Measurements from ENCODE around the gene B2M. TPM values are rescaled to one million over a fixed set of nuclear protein-coding genes. Genes with fewer than 3 reads are reported as not detected.

Gene B2M
- total and polyA plus RNA-seq, 10 of the 15 experiments (the other 5 are each of a cell fraction or from before 2014, with no cell fraction given): 2,901 to 22,794 (median 8,374) TPM

DNA sequence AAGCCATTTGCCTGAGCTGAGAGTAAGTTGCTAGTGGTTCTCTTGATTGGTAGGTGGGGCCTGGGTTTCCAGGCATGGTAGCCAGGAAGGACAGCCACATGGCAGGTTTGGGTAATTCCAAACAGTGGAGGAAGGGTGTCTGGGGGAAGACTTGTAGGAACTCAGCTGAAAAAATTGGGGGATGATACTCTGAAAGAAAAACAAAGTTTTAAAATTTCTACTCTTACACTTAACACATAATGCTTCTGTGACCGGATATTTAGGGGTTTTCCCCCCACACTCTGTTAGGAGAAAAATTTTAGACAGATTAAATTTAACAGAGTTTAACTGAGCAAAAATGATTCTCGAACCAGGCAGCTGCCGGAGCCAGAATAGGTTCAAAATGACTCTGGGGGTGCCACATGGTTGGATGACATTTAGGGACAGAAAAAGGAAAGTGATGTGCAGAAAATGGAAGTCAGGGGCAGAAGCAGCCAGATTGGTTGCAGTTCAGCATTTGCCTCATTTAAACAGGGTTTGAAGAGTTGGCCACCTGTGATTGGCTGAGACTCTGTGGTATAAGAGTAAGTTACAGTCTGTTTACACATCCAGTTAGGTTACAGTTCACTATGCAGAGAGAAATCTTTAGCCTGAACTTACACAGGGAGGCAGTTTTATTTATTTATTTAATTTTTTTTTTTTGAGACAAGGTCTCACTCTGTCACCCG, 8.1 kb downstream of the B2M start (continued):
- TF ChIP-seq, protein P1, sequence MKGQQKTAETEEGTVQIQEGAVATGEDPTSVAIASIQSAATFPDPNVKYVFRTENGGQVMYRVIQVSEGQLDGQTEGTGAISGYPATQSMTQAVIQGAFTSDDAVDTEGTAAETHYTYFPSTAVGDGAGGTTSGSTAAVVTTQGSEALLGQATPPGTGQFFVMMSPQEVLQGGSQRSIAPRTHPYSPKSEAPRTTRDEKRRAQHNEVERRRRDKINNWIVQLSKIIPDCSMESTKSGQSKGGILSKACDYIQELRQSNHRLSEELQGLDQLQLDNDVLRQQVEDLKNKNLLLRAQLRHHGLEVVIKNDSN (IDR thresholded peaks at IDR 0.05; ENCODE audit: borderline replicate concordance, extremely low read length, insufficient read depth, low read depth, low read length): no peak
- TF ChIP-seq, protein P2, sequence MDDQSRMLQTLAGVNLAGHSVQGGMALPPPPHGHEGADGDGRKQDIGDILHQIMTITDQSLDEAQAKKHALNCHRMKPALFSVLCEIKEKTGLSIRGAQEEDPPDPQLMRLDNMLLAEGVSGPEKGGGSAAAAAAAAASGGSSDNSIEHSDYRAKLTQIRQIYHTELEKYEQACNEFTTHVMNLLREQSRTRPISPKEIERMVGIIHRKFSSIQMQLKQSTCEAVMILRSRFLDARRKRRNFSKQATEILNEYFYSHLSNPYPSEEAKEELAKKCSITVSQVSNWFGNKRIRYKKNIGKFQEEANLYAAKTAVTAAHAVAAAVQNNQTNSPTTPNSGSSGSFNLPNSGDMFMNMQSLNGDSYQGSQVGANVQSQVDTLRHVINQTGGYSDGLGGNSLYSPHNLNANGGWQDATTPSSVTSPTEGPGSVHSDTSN (IDR thresholded peaks at IDR 0.05; ENCODE audit: insufficient replicate concordance, low read depth, low read length): peak; percentile 13
- TF ChIP-seq ZNF24 (IDR thresholded peaks at IDR 0.05): peak; percentile 91
- peak; percentile 84 for TF ChIP-seq FOXM1 (IDR thresholded peaks at IDR 0.05; ENCODE audit: low read depth, low read length)
- TF ChIP-seq EED (IDR thresholded peaks at IDR 0.05; ENCODE audit: low read depth): peak; percentile 63
- 0 out of 2 replicates have a peak, but pooled peaks have one; percentile 48 for TF ChIP-seq PAX5 (IDR thresholded peaks at IDR 0.05; ENCODE audit: borderline replicate concordance, low read depth, low read length)
- no peak for TF ChIP-seq ZZZ3 (IDR thresholded peaks at IDR 0.05; ENCODE audit: control insufficient read depth, insufficient read length, low read depth)
- TF ChIP-seq POU2F2 (IDR thresholded peaks at IDR 0.05; ENCODE audit: borderline replicate concordance, low read depth, low read length): peak; percentile 85
- TF ChIP-seq, protein P3, sequence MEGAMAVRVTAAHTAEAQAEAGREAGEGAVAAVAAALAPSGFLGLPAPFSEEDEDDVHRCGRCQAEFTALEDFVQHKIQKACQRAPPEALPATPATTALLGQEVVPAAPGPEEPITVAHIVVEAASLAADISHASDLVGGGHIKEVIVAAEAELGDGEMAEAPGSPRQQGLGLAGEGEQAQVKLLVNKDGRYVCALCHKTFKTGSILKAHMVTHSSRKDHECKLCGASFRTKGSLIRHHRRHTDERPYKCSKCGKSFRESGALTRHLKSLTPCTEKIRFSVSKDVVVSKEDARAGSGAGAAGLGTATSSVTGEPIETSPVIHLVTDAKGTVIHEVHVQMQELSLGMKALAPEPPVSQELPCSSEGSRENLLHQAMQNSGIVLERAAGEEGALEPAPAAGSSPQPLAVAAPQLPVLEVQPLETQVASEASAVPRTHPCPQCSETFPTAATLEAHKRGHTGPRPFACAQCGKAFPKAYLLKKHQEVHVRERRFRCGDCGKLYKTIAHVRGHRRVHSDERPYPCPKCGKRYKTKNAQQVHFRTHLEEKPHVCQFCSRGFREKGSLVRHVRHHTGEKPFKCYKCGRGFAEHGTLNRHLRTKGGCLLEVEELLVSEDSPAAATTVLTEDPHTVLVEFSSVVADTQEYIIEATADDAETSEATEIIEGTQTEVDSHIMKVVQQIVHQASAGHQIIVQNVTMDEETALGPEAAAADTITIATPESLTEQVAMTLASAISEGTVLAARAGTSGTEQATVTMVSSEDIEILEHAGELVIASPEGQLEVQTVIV (IDR thresholded peaks at IDR 0.05; ENCODE audit: borderline replicate concordance, partially characterized antibody): no peak
- TF ChIP-seq ZNF622 (IDR thresholded peaks at IDR 0.05): no peak
- no peak for TF ChIP-seq HCFC1 (IDR thresholded peaks at IDR 0.05; ENCODE audit: low read length)
- TF ChIP-seq NBN (IDR thresholded peaks at IDR 0.05): peak; percentile 61; the same call in 1 of the 2 replicates
- peak; percentile 96; the same call in 1 of the 2 replicates for TF ChIP-seq MTA3 (IDR thresholded peaks at IDR 0.05; ENCODE audit: borderline replicate concordance, low read length)
- TF ChIP-seq HDGF (IDR thresholded peaks at IDR 0.05): no peak
- TF ChIP-seq, protein P4, sequence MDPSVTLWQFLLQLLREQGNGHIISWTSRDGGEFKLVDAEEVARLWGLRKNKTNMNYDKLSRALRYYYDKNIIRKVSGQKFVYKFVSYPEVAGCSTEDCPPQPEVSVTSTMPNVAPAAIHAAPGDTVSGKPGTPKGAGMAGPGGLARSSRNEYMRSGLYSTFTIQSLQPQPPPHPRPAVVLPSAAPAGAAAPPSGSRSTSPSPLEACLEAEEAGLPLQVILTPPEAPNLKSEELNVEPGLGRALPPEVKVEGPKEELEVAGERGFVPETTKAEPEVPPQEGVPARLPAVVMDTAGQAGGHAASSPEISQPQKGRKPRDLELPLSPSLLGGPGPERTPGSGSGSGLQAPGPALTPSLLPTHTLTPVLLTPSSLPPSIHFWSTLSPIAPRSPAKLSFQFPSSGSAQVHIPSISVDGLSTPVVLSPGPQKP (IDR thresholded peaks at IDR 0.05; ENCODE audit: low read depth, low read length): no peak
- TF ChIP-seq, protein P5, sequence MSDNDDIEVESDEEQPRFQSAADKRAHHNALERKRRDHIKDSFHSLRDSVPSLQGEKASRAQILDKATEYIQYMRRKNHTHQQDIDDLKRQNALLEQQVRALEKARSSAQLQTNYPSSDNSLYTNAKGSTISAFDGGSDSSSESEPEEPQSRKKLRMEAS (IDR thresholded peaks at IDR 0.05; ENCODE audit: low read depth, low read length): peak; percentile 39; the same call in 1 of the 2 replicates
- TF ChIP-seq RELA (IDR thresholded peaks at IDR 0.05; ENCODE audit: borderline replicate concordance, partially characterized antibody): peak; percentile 60
- peak; percentile 44; the same call in 1 of the 2 replicates for TF ChIP-seq CBFB (IDR thresholded peaks at IDR 0.05; ENCODE audit: low read depth)
- TF ChIP-seq ZSCAN29 (IDR thresholded peaks at IDR 0.05): no peak
- no peak for TF ChIP-seq BRCA1 (IDR thresholded peaks at IDR 0.05; ENCODE audit: low read depth, low read length)
- peak; percentile 34 for TF ChIP-seq CREB1 (IDR thresholded peaks at IDR 0.05; ENCODE audit: low read depth)
- TF ChIP-seq STAT1 (conservative IDR thresholded peaks at IDR 0.05): no peak
- TF ChIP-seq POLR2AphosphoS5 (IDR thresholded peaks at IDR 0.05; ENCODE audit: low read length): peak; percentile 97
- no peak for TF ChIP-seq JUND (IDR thresholded peaks at IDR 0.05; ENCODE audit: low read depth, low read length)
- TF ChIP-seq WRNIP1 (IDR thresholded peaks at IDR 0.05; ENCODE audit: borderline replicate concordance, low read depth, low read length): no peak; the same call in 1 of the 2 replicates
- no peak for TF ChIP-seq CBX3 (IDR thresholded peaks at IDR 0.05; ENCODE audit: borderline replicate concordance, low read depth)
